Measurements from ENCODE around the gene IGF1R.

Gene IGF1R

DNA sequence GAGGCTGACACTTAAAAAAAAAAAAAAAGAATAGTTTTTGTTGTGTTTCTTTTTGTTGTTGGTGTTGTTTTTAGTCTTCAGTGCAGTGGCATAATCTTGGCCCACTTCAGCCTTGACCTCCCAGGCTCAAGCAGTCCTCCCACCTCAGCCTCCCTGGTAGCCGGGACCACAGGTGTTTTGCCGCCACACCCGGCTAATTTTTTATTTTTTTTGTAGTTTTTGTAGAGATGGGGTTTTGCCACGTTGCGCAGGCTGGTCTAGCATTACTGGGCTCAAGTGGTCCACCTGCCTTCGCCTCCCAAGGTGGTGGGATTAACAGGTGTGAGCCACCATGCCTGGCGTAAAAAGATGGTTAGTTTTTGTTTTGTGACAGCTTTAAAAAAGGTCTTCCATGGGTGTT, 30.1 kb downstream of the IGF1R start:
- Histone ChIP-seq H2AFZ (ENCODE audit: low read depth, low read length) (no peak overlapping the region), H3K4me2 (ENCODE audit: insufficient read depth, low read length) (no peak overlapping the region), H3K36me3 (ENCODE audit: insufficient read depth, low read length) (no peaks in the 10 kb centered on the region), H3K27me3 (ENCODE audit: insufficient read depth, low read length, poor library complexity) (no peaks in the 10 kb centered on the region), H3K9ac (ENCODE audit: low read depth, low read length) (no peak overlapping the region), H3K27ac (ENCODE audit: low read length) (no peak overlapping the region), H3K4me1 (ENCODE audit: insufficient read depth, low read length) (no peaks in the 10 kb centered on the region), H3K9me3 (ENCODE audit: insufficient read depth, low read length, severe bottlenecking) (no peaks in the 10 kb centered on the region), H3K79me2 (ENCODE audit: insufficient read depth, low read length) (peaks cover 79% of the 10 kb centered on the region), H4K20me1 (ENCODE audit: insufficient read depth, low read length) (peaks cover 45% of the 10 kb centered on the region), H3K4me3 (ENCODE audit: low read depth in 1 of 2, low read length in 2 of 2) (no peak overlapping the region)
- TF ChIP-seq, protein P1, sequence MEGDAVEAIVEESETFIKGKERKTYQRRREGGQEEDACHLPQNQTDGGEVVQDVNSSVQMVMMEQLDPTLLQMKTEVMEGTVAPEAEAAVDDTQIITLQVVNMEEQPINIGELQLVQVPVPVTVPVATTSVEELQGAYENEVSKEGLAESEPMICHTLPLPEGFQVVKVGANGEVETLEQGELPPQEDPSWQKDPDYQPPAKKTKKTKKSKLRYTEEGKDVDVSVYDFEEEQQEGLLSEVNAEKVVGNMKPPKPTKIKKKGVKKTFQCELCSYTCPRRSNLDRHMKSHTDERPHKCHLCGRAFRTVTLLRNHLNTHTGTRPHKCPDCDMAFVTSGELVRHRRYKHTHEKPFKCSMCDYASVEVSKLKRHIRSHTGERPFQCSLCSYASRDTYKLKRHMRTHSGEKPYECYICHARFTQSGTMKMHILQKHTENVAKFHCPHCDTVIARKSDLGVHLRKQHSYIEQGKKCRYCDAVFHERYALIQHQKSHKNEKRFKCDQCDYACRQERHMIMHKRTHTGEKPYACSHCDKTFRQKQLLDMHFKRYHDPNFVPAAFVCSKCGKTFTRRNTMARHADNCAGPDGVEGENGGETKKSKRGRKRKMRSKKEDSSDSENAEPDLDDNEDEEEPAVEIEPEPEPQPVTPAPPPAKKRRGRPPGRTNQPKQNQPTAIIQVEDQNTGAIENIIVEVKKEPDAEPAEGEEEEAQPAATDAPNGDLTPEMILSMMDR (IDR thresholded peaks at IDR 0.05; ENCODE audit: borderline replicate concordance, extremely low read depth, low read length, poor library complexity, severe bottlenecking), result no peak
- DNase-seq (no peak), ATAC-seq (ENCODE audit: insufficient read depth, low read depth) (no peak)

DNA sequence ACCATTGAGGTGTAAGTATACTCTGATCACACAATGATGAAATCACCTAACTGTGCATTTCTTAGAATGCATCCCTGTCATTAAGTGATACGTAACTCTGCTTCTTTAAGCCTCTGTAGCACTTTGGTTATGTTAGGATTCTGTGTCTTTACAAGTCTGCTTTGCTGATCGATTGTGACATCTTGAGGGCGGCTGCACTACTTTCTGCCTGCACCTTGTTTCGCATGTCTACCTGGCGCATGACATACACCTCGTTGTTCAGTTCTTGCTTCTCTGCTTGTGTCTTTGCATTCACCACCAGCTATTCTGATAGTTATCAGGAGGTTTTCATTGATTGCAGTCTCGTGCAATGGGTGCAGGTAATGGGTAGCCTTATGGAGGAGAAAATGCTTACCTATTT, 32.7 kb downstream of the IGF1R start:
- Histone ChIP-seq H2AFZ (ENCODE audit: low read depth, low read length) (no peak overlapping the region), H3K27me3 (ENCODE audit: insufficient read depth, low read length, poor library complexity) (no peaks in the 10 kb centered on the region), H3K9me3 (ENCODE audit: insufficient read depth, low read length, severe bottlenecking) (no peaks in the 10 kb centered on the region), H3K79me2 (ENCODE audit: insufficient read depth, low read length) (peaks cover 90% of the 10 kb centered on the region), H3K36me3 (ENCODE audit: insufficient read depth, low read length) (no peaks in the 10 kb centered on the region), H3K4me3 (ENCODE audit: low read depth in 1 of 2, low read length in 2 of 2) (no peak overlapping the region), H3K4me1 (ENCODE audit: insufficient read depth, low read length) (no peaks in the 10 kb centered on the region; the same call in 1 of the 2 replicates), H4K20me1 (ENCODE audit: insufficient read depth, low read length) (peaks cover 61% of the 10 kb centered on the region), H3K4me2 (ENCODE audit: insufficient read depth, low read length) (no peak overlapping the region), H3K27ac (ENCODE audit: low read length) (no peak overlapping the region), H3K9ac (ENCODE audit: low read depth, low read length) (no peak overlapping the region)
- ATAC-seq (ENCODE audit: insufficient read depth, low read depth) (no peak), DNase-seq (no peak)
- no peak for TF ChIP-seq EZH2 (IDR thresholded peaks at IDR 0.05; ENCODE audit: borderline replicate concordance, low read depth, low read length, severe bottlenecking)
- TF ChIP-seq, protein P1 (IDR thresholded peaks at IDR 0.05; ENCODE audit: borderline replicate concordance, extremely low read depth, low read length, poor library complexity, severe bottlenecking), result no peak

GRCh38 chr15:98682992-98683701, 34.8 kb downstream of the IGF1R start:
- Histone ChIP-seq H3K4me2 (ENCODE audit: insufficient read depth, low read length) (no peak overlapping the region), H3K4me3 (ENCODE audit: low read depth in 1 of 2, low read length in 2 of 2) (no peak overlapping the region), H3K4me1 (ENCODE audit: insufficient read depth, low read length) (no peaks in the 10 kb centered on the region; the same call in 1 of the 2 replicates), H2AFZ (ENCODE audit: low read depth, low read length) (no peak overlapping the region), H4K20me1 (ENCODE audit: insufficient read depth, low read length) (peaks cover 70% of the 10 kb centered on the region), H3K27ac (ENCODE audit: low read length) (no peak overlapping the region), H3K9ac (ENCODE audit: low read depth, low read length) (no peak overlapping the region), H3K27me3 (ENCODE audit: insufficient read depth, low read length, poor library complexity) (no peaks in the 10 kb centered on the region), H3K36me3 (ENCODE audit: insufficient read depth, low read length) (no peaks in the 10 kb centered on the region), H3K79me2 (ENCODE audit: insufficient read depth, low read length) (peaks cover 92% of the 10 kb centered on the region), H3K9me3 (ENCODE audit: insufficient read depth, low read length, severe bottlenecking) (no peaks in the 10 kb centered on the region)
- ATAC-seq (ENCODE audit: insufficient read depth, low read depth) (no peak), DNase-seq (no peak)
- TF ChIP-seq, protein P1 (IDR thresholded peaks at IDR 0.05; ENCODE audit: borderline replicate concordance, extremely low read depth, low read length, poor library complexity, severe bottlenecking), result no peak
- TF ChIP-seq EZH2 (IDR thresholded peaks at IDR 0.05; ENCODE audit: borderline replicate concordance, low read depth, low read length, severe bottlenecking), result no peak

All from DND-41 (cell line).